Choroid plexus epithelial cell (primary cell): ENCODE measurements around the gene ERP44.
A peak's percentile ranks its signal among the peaks of the same experiment; 100 is the strongest.

Experiments used
- DNase-seq: peaks from one replicate; pipeline ENCODE4 v3.0.0-alpha.2; 2010; ENCODE audit warnings: low read depth
- H3K4me3 ChIP-seq: 2 replicates; pipeline ENCODE4 v1.5.1; 2011; ENCODE audit warnings: low read depth, mild to moderate bottlenecking, control low read depth, low read length, moderate library complexity
- CTCF ChIP-seq: conservative IDR thresholded peaks from 2 replicates; pipeline ENCODE4 v1.5.1; 2011; ENCODE audit warnings: low read depth, mild to moderate bottlenecking, control low read depth, inconsistent platforms, low read length, moderate library complexity

Gene ERP44

DNA sequence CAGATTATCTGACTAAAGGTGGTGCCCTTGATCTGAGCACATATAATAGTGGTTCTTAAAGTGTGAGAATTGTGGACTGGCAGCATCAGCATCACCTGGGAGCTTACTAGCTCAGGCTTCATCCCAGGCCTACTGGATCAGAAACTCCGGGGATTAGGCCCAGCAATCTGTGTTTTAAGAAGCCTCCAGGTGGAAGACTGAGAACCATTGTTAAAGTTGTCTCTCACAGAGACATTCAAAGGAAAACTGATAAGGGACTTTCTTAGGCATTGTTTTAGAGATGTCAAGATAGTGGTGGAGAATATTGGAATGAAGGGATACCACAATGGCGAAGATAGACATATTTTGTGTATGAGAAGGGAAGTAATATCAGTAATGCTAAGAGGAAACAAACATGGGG, 132.8 kb downstream of the ERP44 start:
- no peak overlapping the region for H3K4me3 ChIP-seq
- no peak for DNase-seq
- TF ChIP-seq CTCF, result no peak

GRCh38 chr9:99964336-99964735, 134.5 kb downstream of the ERP44 start:
- TF ChIP-seq CTCF, result no peak
- no peak overlapping the region for H3K4me3 ChIP-seq
- DNase-seq, result peak; percentile 63

- peak; percentile 12 for DNase-seq
- H3K4me3 ChIP-seq, result no peak overlapping the region
- TF ChIP-seq CTCF, result no peak
These were observed 136.0 kb downstream of the ERP44 start for GRCh38 chr9:99962680-99963261.

DNA sequence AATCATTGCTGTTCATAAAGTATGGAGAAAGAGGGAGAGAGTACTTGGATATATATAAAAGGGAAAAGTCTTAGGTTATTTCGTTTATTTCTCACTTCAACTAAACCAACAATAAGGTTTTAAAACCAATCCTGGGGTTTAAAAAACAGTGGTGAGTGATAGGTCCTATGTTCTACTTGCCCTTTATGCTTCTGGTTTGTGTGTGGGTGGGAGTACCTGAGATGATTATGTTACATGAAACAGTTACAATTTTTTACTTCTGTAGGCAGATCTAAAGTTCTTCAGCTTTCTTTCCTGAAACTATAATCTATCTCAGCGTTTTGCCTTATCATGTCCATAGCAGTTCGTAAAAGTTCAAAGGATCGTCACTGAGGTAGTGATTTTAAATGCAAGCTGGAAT, 143.2 kb downstream of the ERP44 start:
- DNase-seq, result no peak
- H3K4me3 ChIP-seq, result no peak overlapping the region
- no peak for TF ChIP-seq CTCF

- no peak for TF ChIP-seq CTCF
- no peak for DNase-seq
- H3K4me3 ChIP-seq, result no peak overlapping the region
These were observed 144.0 kb downstream of the ERP44 start for GRCh38 chr9:99954819-99955218.

DNA sequence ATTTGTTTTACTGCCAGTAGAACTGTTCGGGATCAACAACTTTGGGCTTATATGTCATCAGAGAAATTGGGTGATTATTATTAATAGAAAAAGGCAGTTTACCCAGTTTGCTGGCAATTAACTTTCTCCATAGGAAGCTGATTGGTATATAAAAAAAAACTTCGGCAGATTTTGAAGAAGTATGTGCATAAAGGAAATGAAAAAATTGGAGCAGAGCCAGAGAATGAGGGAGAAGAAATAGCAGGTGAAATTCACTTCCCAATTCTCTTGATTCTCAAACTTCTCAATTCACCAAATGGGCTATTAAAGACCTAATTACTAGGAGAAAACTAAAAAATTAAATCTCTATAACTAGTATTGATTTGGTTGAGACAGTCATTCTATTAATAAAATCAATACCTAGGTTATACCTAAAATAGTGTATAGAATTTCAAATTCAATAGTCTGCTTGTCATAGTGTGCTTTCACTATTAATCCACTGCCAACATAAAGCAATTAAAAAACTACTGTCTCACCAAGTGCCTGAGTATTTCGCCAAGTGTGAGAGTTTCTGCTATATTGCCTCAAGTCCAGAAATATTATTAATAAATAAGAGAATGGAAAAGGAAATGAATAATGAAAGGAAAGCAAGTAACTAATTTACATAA, 144.8 kb downstream of the ERP44 start:
- no peak for DNase-seq
- H3K4me3 ChIP-seq, result no peak overlapping the region
- TF ChIP-seq CTCF, result no peak

DNA sequence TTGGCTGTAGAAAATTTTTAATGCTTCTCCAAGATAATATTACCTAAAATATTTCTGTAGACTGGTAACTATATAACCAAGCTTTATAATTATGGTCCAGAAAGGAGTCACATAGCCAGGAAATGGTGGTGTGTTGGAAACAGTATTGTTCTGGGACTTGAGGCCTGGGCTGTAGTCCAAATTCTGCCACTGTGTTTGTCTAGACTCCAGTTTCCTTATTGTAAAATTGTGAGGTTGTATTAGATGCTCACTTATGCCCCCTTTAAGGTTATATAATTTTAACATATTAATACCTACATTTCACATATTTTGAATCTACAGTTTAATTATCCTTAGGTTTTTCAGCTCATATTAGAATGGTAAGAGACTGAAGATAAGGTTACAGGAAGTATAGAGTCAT, 149.9 kb downstream of the ERP44 start:
- DNase-seq, result peak; percentile 45
- no peak for TF ChIP-seq CTCF

More for the DNA sequence above, 149.9 kb downstream of the ERP44 start:
- H3K4me3 ChIP-seq, result no peak overlapping the region
